ENCODE data around the gene CRB1.

Gene CRB1

GRCh38 chr1:197343663-197344273 lies 75.7 kb downstream of the CRB1 start:
- DNase-seq (ENCODE audit: low spot score): no peak

GRCh38 chr1:197351821-197352440 lies 83.9 kb downstream of the CRB1 start:
- no peak for DNase-seq (ENCODE audit: low spot score)

- no peak for DNase-seq (ENCODE audit: low spot score)
These were observed 87.4 kb downstream of the CRB1 start for GRCh38 chr1:197355248-197355995.

- peak; percentile 75 for DNase-seq (ENCODE audit: low spot score)
These were observed 88.9 kb downstream of the CRB1 start for GRCh38 chr1:197356723-197357533.

GRCh38 chr1:197358959-197359358 lies 90.9 kb downstream of the CRB1 start:
- DNase-seq (ENCODE audit: low spot score): no peak

- no peak for DNase-seq (ENCODE audit: low spot score)
These were observed 92.0 kb downstream of the CRB1 start for GRCh38 chr1:197360068-197360467.

- DNase-seq (ENCODE audit: low spot score): no peak
These were observed 94.8 kb downstream of the CRB1 start for GRCh38 chr1:197362871-197363270.

- DNase-seq (ENCODE audit: low spot score): no peak
These were observed 95.8 kb downstream of the CRB1 start for GRCh38 chr1:197363855-197364254.

GRCh38 chr1:197366996-197367395 lies 98.9 kb downstream of the CRB1 start:
- DNase-seq (ENCODE audit: low spot score): no peak

- DNase-seq (ENCODE audit: low spot score): no peak
These were observed 99.6 kb downstream of the CRB1 start for GRCh38 chr1:197367627-197368026.

- DNase-seq (ENCODE audit: low spot score): no peak
These were observed 106.4 kb downstream of the CRB1 start for GRCh38 chr1:197374428-197374827.

GRCh38 chr1:197384471-197384870 lies 116.4 kb downstream of the CRB1 start:
- no peak for DNase-seq (ENCODE audit: low spot score)

GRCh38 chr1:197388801-197389200 lies 120.7 kb downstream of the CRB1 start:
- no peak for DNase-seq (ENCODE audit: low spot score)

- DNase-seq (ENCODE audit: low spot score): no peak
These were observed 122.8 kb downstream of the CRB1 start for GRCh38 chr1:197390856-197391255.

- DNase-seq (ENCODE audit: low spot score): no peak
These were observed 123.5 kb downstream of the CRB1 start for GRCh38 chr1:197391303-197392226.

- no peak for DNase-seq (ENCODE audit: low spot score)
These were observed 124.5 kb downstream of the CRB1 start for GRCh38 chr1:197392541-197392940.

- DNase-seq (ENCODE audit: low spot score): no peak
These were observed 125.1 kb downstream of the CRB1 start for GRCh38 chr1:197393105-197393504.

GRCh38 chr1:197393772-197394171 lies 125.7 kb downstream of the CRB1 start:
- no peak for DNase-seq (ENCODE audit: low spot score)

GRCh38 chr1:197394831-197395608 lies 127.0 kb downstream of the CRB1 start:
- DNase-seq (ENCODE audit: low spot score): peak; percentile 21

- no peak for DNase-seq (ENCODE audit: low spot score)
These were observed 129.8 kb downstream of the CRB1 start for GRCh38 chr1:197397895-197398294.

Measured in kidney tubule cell (primary cell).